ENCODE measurements around the gene RAD52.
"Not testable (repeated sequence)": the region's sequence is repeated elsewhere in the genome, so short reads cannot be mapped to it uniquely, and the experiment has no call there.

RAD52 gene

GRCh38 chr12:966724-967123, 17.2 kb upstream of the RAD52 start:
- DNase-seq: no peak

- no peak for DNase-seq
Measured at GRCh38 chr12:958588-959123, 9.2 kb upstream of the RAD52 start.

GRCh38 chr12:955939-956338, 6.4 kb upstream of the RAD52 start:
- no peak for DNase-seq

DNA sequence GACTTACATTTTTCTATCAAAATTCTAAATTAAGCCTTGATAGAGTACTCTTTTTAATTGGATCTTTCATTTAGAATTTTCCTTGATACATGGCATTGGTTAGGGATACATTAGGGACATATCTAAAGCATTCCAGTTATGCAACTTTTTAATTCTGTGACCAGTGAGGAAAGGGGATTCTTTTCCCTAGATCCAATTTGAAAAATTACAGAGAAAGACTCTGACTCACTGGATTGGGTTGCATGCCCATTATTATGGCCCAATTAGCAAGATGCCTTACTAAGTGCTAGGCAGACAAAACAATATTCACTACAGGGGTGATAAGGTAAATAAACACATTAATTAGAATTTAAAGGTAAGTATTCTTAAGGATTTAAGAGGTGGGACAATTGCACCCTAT, 5.2 kb upstream of the RAD52 start:
- no peak for DNase-seq

DNA sequence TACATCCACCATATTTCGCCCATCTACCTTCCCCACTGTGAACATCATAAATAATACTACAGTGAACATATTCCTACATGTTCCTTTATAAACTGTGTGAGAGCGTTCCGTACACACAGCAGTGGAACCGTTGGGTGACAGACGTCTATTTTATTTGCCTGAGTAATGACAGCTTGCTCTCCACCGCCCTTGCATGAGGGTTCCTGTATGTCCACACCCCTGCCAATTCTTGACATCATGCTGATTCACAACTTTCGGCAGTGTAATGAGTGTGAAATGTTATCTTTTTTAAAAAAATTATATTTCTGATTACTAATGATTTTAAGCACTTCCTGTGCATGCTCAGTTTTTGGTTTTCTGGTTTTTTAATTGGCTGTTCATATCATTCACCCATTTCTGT, 4.3 kb upstream of the RAD52 start:
- DNase-seq: no peak

DNA sequence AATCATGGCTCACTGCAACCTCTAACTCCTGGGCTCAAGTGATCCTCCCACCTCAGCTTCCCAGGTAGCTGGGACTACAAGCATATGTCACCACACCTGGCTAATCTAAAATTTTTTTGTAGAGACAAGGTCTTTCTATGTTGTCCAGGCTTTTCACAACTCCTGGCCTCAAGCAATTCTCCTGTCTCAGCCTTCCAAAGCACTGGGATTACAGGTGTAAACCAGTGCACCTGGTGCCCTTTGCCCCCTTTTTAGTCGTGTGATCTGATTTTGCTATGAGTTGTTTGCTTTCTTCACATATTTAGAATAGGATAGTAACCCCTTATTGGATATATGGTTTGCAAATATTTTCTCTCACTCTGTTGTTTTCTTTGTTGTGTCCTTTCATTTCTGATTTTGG, 1.7 kb upstream of the RAD52 start:
- no peak for DNase-seq

DNA sequence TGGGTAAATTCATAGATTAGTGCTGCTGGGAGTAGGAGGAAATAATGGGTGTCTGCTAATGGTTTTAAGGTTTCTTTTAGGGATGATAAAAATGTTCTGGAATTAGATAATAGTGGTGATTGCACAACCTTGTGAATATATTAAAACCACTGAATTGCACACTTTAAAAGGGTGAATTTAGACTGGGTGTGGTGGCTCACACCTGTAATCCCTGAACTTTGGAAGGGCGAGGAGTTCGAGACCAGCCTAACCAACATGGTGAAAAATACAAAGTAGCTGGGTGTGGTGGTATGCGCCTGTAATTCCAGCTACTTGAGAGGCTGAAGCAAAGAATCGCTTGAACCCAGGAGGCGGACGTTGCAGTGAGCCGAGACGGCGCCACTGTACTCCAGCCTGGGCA, 1.3 kb downstream of the RAD52 start:
- DNase-seq: no peak

GRCh38 chr12:946631-947030, 2.9 kb downstream of the RAD52 start:
- DNase-seq: no peak

- DNase-seq: no peak
Measured at GRCh38 chr12:946212-946611, 3.3 kb downstream of the RAD52 start.

- DNase-seq: no peak
Measured at GRCh38 chr12:944211-944610, 5.3 kb downstream of the RAD52 start.

- DNase-seq: no peak
Measured at GRCh38 chr12:943051-943450, 6.4 kb downstream of the RAD52 start.

DNA sequence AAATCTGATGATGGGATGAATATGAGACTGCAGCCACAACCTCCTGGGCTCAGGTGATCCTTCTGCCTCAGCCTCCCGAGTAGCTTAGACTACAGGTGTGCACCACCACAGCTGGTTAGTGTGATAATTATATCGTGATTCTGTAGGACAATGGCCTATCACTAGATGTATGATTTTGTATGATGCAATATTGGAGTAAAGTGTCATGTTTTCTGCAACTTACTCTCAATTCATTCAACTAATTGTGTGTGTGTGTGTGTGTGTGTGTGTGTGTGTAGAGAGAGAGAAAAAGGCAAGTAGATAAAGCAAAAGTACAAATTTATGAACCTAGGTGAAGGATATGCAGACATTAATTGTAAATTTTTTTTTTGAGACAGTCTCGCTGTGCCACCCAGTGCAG, 10.7 kb downstream of the RAD52 start:
- DNase-seq: no peak

DNA sequence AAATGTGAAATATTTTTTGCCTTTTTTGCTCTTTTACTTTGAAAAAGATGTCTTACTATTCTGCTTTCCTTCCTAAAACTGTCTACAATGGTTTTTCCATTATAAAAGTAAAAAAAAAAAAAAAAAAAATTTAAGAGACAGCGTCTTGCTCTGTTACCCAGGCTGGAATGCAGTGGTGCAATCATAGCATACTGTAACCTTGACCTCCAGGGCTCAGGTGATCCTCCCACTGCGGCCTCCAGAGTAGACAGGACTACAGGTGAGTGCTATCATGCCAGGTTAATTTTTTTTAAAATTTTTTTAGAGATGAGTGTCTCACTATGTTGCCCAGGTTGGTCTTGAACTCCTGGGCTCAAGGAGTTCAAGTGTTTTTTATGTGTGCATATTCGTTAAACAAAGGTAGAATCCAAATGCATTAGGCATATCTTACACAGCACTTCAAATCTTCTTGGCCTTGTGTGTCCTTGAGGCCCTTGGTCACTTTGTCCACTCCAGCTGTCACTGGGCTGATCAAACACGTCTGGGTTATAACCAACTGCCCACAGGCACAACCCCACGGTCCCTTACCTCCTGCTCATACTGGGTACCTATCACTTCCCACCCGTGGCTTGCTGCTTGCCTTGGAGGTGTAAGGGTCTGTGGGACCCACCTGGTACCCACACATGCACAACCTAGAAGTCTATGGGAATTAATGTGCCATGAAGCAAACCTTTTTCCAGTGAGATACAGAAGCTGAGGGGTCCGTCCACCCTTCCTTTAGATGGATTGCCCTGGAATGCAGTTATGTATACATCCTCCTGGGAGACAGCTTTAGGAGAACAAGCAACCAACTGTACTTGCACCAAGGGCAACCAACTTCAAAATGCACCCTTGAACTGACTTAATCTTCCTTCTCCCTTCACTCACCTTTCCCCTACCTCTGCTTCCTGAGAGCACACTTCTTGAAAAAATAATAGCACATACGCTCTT, 12.8 kb downstream of the RAD52 start:
- DNase-seq: no peak

DNA sequence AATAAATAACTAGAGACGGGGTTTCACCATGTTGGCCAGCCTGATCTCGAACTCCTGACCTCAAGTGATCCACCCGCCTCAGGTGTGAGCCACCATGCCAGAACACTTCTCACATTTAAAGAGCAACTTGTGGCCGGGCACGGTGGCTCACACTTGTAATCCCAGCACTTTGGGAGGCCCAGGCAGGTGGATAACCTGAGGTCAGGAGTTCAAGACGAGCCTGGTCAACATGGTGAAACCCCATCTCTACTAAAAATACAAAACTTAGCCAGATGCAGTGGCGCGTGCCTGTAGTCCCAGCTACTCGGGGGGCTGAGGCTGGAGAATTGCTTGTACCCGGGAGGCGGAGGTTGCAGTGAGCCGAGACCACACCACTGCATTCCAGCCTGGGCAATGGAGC, 13.6 kb downstream of the RAD52 start:
- DNase-seq: not testable (repeated sequence)

GRCh38 chr12:931591-931990, 17.9 kb downstream of the RAD52 start:
- no peak for DNase-seq

DNA sequence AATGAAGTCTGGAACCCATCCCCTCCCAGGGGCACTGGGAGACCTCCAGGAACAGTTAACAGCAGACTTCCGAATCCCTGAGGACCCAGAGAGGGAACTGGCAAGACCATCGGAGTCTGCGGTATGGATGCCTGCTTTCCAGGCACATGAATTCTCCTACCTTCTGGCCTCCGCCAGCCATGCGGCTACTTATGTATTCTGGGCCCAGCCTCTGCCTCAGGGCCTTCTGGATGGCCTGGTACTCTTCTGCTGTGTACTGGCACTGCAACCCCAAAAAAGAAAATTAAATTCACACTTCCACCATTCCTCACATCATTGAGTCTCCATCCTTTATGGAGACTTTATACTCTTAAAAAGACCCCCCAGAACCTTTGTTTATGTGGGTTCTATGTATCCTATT, 18.4 kb downstream of the RAD52 start:
- no peak for DNase-seq

DNA sequence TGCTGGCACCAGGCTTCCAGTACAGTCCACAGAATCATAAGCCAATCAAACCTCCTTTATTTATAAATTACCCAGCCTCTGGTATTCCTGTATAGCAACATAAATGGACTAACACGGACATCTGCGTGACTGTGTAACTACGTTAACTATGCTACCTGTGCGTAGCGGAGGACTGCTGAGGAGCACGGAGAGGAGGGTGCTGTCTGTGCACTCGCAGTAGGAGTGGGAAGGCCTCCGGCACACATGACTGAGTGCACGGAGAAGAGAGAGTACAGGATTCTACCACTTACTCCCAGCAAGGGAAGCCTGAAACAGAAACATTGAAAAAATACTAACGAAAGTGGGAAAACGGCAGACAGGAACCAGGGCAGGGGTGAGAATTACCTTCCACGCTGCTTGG, 22.9 kb downstream of the RAD52 start:
- no peak for DNase-seq

- no peak for DNase-seq
Measured at GRCh38 chr12:922285-922684, 27.2 kb downstream of the RAD52 start.

DNA sequence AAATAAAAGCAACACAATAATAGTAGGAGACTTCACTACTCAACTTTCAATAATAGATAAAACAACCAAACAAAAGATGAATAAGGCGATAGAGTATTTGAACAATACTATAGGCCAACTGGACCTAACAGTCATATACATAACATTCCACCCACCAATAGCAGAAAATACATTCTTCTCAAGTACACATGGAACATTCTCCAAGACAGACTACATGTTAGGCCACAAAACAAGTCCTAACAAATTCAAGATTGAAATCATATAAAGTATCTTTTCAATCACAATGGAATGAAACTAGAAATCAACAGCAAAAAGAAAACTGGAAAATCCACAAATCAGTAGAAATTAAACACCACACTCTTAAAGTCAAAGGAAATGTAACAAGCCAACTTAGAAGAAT, 28.8 kb downstream of the RAD52 start:
- no peak for DNase-seq

DNA sequence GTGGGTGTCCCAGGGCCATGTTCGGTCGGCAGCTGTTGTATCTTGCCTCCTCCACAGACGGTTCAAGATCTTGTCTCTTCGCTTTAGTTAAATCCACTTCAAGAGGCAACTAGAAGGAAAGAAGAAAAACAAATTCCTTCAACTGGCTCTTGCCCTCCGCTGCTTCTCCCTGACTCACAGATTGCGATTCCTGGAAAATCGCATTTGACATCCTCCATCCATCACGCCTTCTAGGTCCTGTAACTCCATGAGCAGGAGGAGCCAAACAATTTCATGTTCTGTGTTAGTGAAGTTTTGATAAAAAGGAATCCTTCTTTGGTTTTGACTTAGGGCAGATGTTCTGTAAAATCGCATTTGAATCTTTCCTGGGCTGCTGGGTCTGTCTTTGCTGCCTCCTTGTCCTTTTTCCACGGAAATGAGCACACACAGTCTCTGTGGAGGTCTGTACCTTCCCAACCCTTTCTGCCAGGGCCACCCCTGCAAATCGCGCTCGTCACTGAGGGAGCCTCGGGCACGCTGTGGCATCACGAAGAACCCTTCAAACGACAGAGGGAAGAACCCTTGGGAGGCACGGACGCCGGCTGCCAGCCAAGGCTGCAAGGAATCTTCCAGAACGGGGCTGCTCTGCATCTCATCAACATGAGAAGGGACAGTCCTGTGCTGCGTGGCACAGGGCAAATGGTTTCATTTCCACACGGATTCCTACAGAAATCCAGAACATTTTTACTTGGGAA, 32.6 kb downstream of the RAD52 start:
- DNase-seq: no peak

DNA sequence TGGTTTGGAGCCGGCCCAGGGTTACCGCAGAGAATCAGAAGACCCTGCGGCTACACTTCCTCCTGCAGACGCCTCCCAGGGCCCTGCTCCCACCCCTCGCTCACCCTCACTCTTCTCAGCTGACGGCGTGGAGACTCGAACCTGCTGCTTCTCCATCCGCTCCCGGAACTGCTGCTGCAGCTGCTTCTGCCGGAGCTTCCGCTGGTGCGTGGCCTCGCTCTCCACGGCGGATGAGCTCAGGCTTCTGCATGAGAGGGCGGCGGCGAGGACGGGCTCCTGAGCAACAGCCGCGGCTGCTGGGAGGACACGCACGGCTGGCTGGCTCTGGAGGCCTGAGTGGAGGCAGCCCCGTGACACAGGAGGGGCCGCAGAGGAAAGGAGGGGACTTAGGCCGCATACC, 33.3 kb downstream of the RAD52 start:
- DNase-seq: no peak

DNA sequence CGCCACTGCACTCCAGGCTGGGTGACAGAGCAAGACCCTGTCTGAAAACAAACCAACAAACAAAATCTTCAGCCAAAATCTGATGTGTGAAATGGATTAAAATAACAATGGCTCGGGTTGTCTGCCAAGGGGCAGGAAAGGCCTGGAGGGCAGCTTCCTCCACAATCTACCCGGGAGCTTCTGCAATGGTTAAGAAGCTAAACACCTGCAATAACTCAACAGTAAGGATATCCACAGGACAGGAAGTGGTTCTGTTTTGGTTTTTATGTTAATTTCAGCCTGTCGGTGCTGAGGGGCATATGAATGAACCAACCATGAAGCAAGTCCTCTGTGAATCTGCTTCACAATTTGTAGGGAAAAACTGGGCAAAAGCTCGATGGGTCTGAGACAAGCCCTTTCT, 34.4 kb downstream of the RAD52 start:
- DNase-seq: no peak

GRCh38 chr12:913919-914698, 35.4 kb downstream of the RAD52 start:
- no peak for DNase-seq

Measured in stimulated activated CD4-positive, alpha-beta T cell treated with anti-CD3 and anti-CD28 coated beads, Interleukin-12 subunit alpha, Interleukin-12 subunit beta, amount 100 ng/mL, for 4 hours (primary cell).